HFF-Myc (cell line): ENCODE data around the gene ARGFX.
"Not testable (repeated sequence)": the region's sequence is repeated elsewhere in the genome, so short reads cannot be mapped to it uniquely, and the experiment has no call there.

Experiments used
- DNase-seq: peaks from one replicate; pipeline ENCODE4 v3.0.0-alpha.2; 2011; ENCODE audit warnings: low read depth; ENCODE audit errors: extremely low read depth
- H3K4me3 ChIP-seq: replicated peaks from 2 replicates; pipeline ENCODE4 v1.5.1; 2011; ENCODE audit warnings: low read depth, mild to moderate bottlenecking, control low read depth, low read length
- TF ChIP-seq, protein P1 (sequence below): IDR thresholded peaks from 2 replicates; pipeline ENCODE4 v1.5.1; 2012; ENCODE audit warnings: mild to moderate bottlenecking, low read depth, low read length, control low read depth; ENCODE audit errors: missing control alignments

The ARGFX gene

DNA sequence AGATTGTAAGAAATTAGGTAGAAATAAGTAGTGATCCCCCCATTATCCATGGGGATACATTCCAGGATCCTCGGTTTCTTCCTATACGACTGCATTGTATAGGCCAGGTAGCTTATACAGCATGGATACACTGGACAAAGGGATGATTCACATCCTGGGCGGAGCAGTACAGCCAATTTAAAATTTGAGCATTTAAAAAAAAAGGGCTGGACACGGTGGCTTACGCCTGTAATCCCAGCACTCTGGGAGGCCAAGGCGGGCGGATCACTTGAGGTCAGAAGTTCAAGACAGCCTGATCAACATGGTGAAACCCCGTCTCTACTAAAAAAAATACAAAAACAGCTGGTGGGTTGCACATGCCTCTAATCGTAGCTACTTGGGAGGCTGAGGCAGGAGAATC is 976 bp upstream of the ARGFX start:
- no peak overlapping the region for H3K4me3 ChIP-seq
- no peak for DNase-seq
- TF ChIP-seq, protein P1, sequence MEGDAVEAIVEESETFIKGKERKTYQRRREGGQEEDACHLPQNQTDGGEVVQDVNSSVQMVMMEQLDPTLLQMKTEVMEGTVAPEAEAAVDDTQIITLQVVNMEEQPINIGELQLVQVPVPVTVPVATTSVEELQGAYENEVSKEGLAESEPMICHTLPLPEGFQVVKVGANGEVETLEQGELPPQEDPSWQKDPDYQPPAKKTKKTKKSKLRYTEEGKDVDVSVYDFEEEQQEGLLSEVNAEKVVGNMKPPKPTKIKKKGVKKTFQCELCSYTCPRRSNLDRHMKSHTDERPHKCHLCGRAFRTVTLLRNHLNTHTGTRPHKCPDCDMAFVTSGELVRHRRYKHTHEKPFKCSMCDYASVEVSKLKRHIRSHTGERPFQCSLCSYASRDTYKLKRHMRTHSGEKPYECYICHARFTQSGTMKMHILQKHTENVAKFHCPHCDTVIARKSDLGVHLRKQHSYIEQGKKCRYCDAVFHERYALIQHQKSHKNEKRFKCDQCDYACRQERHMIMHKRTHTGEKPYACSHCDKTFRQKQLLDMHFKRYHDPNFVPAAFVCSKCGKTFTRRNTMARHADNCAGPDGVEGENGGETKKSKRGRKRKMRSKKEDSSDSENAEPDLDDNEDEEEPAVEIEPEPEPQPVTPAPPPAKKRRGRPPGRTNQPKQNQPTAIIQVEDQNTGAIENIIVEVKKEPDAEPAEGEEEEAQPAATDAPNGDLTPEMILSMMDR = no peak

DNA sequence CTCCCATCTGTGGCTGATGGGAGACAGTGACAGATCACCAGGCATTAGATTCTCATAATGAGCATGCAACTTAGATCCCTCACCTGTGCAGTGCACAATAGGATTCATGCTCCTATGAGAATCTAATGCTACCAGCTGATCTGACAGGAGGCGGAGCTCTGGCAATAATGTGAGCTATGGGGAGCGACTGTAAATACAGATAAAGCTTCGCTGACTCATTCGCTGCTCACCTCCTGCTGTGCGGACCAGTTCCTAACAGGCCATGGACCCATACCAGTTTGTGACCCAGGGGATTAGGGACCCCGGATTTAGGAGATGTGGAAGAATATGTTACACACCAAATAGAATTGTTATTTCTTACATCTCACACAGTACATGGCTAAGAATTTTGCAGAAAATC is 6.7 kb downstream of the ARGFX start:
- DNase-seq = no peak
- no peak overlapping the region for H3K4me3 ChIP-seq
- TF ChIP-seq, protein P1 = no peak

DNA sequence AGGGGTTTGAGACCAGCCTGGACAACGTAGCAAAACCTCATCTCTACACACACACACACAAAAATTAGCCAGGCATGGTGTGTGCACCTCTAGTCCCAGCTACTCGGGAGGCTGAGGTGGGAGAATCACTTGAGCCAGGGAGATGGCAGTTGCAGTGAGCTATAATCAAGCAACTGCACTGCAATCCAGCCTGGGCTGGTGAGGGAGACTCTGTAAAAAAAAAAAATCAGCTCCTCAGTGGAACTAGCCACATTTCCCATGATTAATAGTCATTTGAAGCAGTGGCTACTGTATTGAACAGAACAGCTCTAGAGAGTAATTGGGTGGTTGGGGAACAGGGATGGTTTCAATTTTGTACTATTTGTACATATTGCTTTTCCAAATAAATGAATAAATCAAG is 13.9 kb downstream of the ARGFX start:
- no peak overlapping the region for H3K4me3 ChIP-seq
- DNase-seq = no peak
- TF ChIP-seq, protein P1 = no peak

DNA sequence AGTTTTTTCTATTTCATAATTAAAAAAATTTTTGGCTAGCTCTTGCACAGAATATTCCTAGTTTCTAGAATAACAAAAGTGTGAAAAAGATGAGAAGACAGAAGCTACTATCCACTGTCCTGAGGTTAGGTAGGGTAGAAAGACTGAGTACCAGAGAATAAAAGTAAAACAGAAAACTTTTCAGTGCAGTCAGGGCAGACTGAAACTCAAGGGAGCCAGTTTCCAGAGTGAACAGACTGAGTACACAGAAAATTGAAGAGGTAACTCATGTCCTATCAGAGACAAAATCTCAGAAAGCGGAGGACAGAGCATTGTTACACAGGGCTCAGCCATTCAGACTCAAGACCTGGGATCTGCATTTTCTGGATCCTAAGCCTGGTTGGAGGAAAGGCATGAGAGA is 16.7 kb downstream of the ARGFX start:
- TF ChIP-seq, protein P1 = no peak
- no peak for DNase-seq
- H3K4me3 ChIP-seq = no peak overlapping the region

DNA sequence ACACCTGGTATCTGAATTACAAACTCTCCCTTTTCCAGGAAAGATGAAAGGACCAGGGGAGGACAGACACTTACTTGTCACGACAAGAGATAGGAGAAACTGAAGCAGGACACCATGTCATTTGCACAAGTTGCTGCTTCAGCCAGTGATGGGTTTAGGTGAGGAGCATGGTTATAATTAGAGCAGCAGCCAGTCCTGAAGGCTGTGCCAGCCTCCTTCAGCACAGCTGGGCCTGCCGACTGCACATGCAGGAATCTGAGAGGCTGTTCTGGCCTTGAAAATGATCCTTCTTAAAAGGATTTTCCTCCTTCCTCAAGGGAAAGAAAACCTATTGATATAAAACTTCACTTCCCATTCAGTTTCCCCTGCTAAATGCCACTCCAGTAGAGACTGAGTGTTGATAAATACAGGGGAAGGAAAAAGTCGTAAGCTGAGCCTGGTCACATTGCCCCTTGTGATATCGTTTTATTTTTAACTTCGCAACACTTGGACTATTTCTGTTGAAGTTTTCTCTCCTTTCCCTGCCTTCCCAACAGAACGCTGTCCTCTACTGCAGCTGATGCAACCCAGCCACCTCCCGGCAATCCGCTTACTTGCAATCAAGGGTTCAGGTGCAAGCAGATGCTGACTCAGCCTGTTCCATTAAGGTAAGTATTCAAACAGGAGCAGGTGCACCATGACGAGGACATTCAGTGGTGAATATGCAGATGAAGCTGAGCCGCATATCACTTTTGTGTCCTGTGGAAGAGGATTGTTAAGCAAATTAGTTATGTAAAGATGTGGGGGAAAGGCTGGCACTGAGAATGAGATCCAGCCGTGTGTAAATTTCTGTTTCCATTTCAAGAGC is 25.3 kb downstream of the ARGFX start, which contains the start of gene FBXO40:
FBXO40 (plus strand) TSS at position 524 of the 847 bp plus-strand sequence. CDS start 27,197 bp downstream, outside the sequence.
- TF ChIP-seq, protein P1 = no peak
- H3K4me3 ChIP-seq = no peak within 1 kb of the TSS
- DNase-seq = no peak

DNA sequence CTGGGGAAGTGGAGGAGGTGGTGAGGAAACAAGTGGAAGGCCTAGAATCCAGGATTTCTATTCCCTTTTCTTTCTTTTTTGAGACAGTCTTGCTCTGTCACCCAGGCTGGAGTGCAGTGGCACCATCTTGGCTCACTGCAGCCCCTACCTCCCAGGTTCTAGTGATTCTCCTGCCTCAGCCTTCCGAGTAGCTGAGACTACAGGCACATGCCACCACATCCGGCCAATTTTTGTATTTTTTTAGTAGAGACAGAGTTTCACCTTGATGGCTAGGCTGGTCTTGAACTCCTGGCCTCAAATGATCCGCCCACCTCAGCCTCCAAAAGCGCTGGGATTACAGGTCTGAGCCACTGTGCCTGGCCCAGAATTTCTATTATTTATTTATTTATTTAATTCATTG is 26.1 kb downstream of the ARGFX start:
- not testable (repeated sequence) for H3K4me3 ChIP-seq

DNA sequence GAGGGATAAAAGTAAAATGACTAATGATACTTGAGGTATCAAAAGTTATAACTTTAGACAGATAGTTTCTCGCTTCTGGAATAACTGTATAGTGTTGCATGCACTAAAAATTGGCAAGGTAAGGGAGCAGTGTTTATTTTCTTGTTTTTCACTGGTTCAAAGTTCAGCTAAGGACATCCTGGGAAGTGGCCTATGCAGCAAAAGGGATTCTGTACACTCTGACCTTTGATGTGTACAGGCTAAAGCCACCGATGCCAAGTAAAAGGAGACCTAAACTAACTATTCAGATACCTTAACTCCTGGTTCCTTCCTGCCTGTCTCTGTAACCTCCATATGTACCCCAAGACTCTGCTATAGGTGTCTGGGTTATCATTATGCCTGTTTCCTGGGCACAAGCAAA is 27.1 kb downstream of the ARGFX start:
- DNase-seq = no peak
- H3K4me3 ChIP-seq = no peak overlapping the region
- TF ChIP-seq, protein P1 = no peak

More for the DNA sequence above, 26.1 kb downstream of the ARGFX start:
- not testable (repeated sequence) for DNase-seq
